WTC11 (cell line): Measurements from ENCODE around the gene CST2. TPM values are rescaled to one million over a fixed set of nuclear protein-coding genes. Genes with fewer than 3 reads are reported as not detected.

Experiments used
- ATAC-seq: fragments of 200-7000 bp; cut with Tn5 transposase; 2 replicates; pipeline ENCODE4 v1.10.0; 2021; ENCODE audit warnings: mild to moderate bottlenecking, moderate library complexity
- CTCF ChIA-PET: fragments of 300-600 bp; sonication (Branson Sonifier 250); formaldehyde crosslinking; loops from one replicate; lab custom pipeline; 2021; ENCODE audit warnings: antibody characterized with exemption; lab: Charles Lee
- POLR2A ChIA-PET: fragments of 350-600 bp; sonication (Branson Sonifier 250); formaldehyde crosslinking; loops from one replicate; lab custom pipeline; 2021; ENCODE audit warnings: antibody characterized with exemption; lab: Charles Lee
- DNase-seq: peaks from one replicate; pipeline ENCODE4 v3.0.0; 2021; ENCODE audit warnings: low spot score
- H3K27ac Mint-ChIP-seq: 2 replicates; pipeline ENCODE4 v1.8.0; 2021; ENCODE audit warnings: mixed read lengths
- H3K27me3 Mint-ChIP-seq: 2 replicates; pipeline ENCODE4 v1.8.0; 2021; ENCODE audit warnings: low read depth, mild to moderate bottlenecking, moderate library complexity, mixed read lengths
- H3K36me3 Mint-ChIP-seq: 2 replicates; pipeline ENCODE4 v1.8.0; 2021; ENCODE audit warnings: mixed read lengths
- H3K4me1 Mint-ChIP-seq: 2 replicates; pipeline ENCODE4 v1.8.0; 2022; ENCODE audit warnings: mixed read lengths
- H3K4me3 Mint-ChIP-seq: 2 replicates; pipeline ENCODE4 v1.8.0; 2021; ENCODE audit warnings: mild to moderate bottlenecking, moderate library complexity, mixed read lengths
- H3K9me3 Mint-ChIP-seq: 2 replicates; pipeline ENCODE4 v1.8.0; 2021; ENCODE audit warnings: mixed read lengths
- CBFB ChIP-seq: sonication (generic); formaldehyde crosslinking; IDR thresholded peaks from 2 replicates; pipeline ENCODE4 v1.8.1; 2022; ENCODE audit warnings: mild to moderate bottlenecking, low read depth, missing genetic modification reagents
- ETV6 ChIP-seq: sonication (generic); formaldehyde crosslinking; IDR thresholded peaks from 2 replicates; pipeline ENCODE4 v1.8.1; 2022; ENCODE audit warnings: mild to moderate bottlenecking, missing genetic modification reagents
- HMGA2 ChIP-seq: fragments of 250-450 bp; sonication (Bioruptor Pico); IDR thresholded peaks from 2 replicates; pipeline ENCODE4 v1.4.0; 2021; ENCODE audit warnings: mild to moderate bottlenecking, moderate library complexity
- JAZF1 ChIP-seq: fragments of 250-450 bp; sonication (Bioruptor Pico); IDR thresholded peaks from 2 replicates; pipeline ENCODE4 v1.9.0; 2021; ENCODE audit warnings: moderate library complexity, mild to moderate bottlenecking, inconsistent platforms
- MXD4 ChIP-seq: fragments of 250-450 bp; sonication (Bioruptor Pico); IDR thresholded peaks from 2 replicates; pipeline ENCODE4 v1.8.0; 2021; ENCODE audit warnings: mild to moderate bottlenecking, moderate library complexity, borderline replicate concordance
- MYBL2 ChIP-seq: sonication (generic); formaldehyde crosslinking; IDR thresholded peaks from 2 replicates; pipeline ENCODE4 v1.8.1; 2023; ENCODE audit warnings: mild to moderate bottlenecking, moderate library complexity, missing genetic modification reagents
- PRRX2 ChIP-seq: fragments of 250-450 bp; sonication (Bioruptor Pico); IDR thresholded peaks from 2 replicates; pipeline ENCODE4 v1.8.0; 2021; ENCODE audit warnings: mild to moderate bottlenecking
- RELA ChIP-seq: sonication (generic); formaldehyde crosslinking; IDR thresholded peaks from 2 replicates; pipeline ENCODE4 v1.8.1; 2022; ENCODE audit warnings: missing genetic modification reagents, mild to moderate bottlenecking, borderline replicate concordance
- RORB ChIP-seq: fragments of 250-450 bp; sonication (Bioruptor Pico); IDR thresholded peaks from 2 replicates; pipeline ENCODE4 v1.9.0; 2021; ENCODE audit warnings: mild to moderate bottlenecking
- STAT6 ChIP-seq: sonication (generic); formaldehyde crosslinking; conservative IDR thresholded peaks from 2 replicates; pipeline ENCODE4 v1.8.1; 2023; ENCODE audit warnings: mild to moderate bottlenecking, low read depth, missing genetic modification reagents, moderate library complexity
- TP53 ChIP-seq: sonication (generic); formaldehyde crosslinking; IDR thresholded peaks from 2 replicates; pipeline ENCODE4 v1.8.1; 2023; ENCODE audit warnings: mild to moderate bottlenecking, missing genetic modification reagents
- ZNF532 ChIP-seq: fragments of 250-450 bp; sonication (Bioruptor Pico); IDR thresholded peaks from 2 replicates; pipeline ENCODE4 v1.9.0; 2021; ENCODE audit warnings: mild to moderate bottlenecking, borderline replicate concordance
- ZNF671 ChIP-seq: fragments of 250-450 bp; sonication (Bioruptor Pico); IDR thresholded peaks from 2 replicates; pipeline ENCODE4 v1.8.0; 2021; ENCODE audit warnings: mild to moderate bottlenecking
- total RNA-seq: library from RNA; stranded (reverse); gene quantifications from 3 replicates; pipeline ENCODE4 v1.2.3, GENCODE V29; 2021
- TF ChIP-seq, protein P1 (sequence below): sonication (generic); formaldehyde crosslinking; IDR thresholded peaks from 2 replicates; pipeline ENCODE4 v1.8.0; 2023; ENCODE audit warnings: missing genetic modification reagents
- TF ChIP-seq, protein P2 (sequence below): fragments of 250-450 bp; sonication (Bioruptor Pico); IDR thresholded peaks from 2 replicates; pipeline ENCODE4 v1.9.0; 2021; ENCODE audit warnings: mild to moderate bottlenecking
- TF ChIP-seq, protein P3 (sequence below): fragments of 250-450 bp; sonication (Bioruptor Pico); IDR thresholded peaks from 2 replicates; pipeline ENCODE4 v1.8.0; 2021; ENCODE audit warnings: mild to moderate bottlenecking
- TF ChIP-seq, protein P4 (sequence below): fragments of 200-600 bp; IDR thresholded peaks from 2 replicates; pipeline ENCODE4 v1.8.0; 2022; ENCODE audit warnings: antibody characterized with exemption

CST2 gene
- total RNA-seq, 1 experiment from 2014 or later, result not detected

DNA sequence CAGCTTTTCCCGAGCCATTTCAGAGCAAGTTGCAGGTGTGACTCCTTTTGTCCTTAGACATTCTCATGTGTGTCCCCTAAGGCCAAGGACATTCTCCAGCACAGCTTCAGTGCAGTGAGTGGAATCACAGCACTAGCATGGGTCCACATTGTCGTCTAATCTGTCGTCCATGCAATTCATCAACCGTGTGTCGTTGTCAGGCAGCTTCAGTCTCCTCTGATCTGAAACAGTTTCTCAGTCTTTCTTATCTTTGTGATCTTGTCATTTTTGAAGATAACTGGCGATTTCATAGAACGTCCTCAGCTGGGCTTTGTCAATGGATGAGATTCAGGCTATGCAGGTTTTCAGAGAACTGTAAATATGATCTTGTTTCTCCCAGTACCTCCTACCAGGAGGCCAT is 31.7 kb downstream of the CST2 start:
- ChIA-PET CTCF (no interaction called here), POLR2A (no interaction called here)
- DNase-seq (no peak), ATAC-seq (no peak)
- Mint-ChIP-seq H3K4me3 (no peak overlapping the region), H3K4me1 (peaks cover 4% of the 10 kb centered on the region), H3K9me3 (0 out of 2 replicates have a peak, but pooled peaks cover under 1% of the 10 kb centered on the region), H3K27ac (no peak overlapping the region), H3K27me3 (peaks cover 5% of the 10 kb centered on the region), H3K36me3 (no peaks in the 10 kb centered on the region)
- TF ChIP-seq, protein P1, sequence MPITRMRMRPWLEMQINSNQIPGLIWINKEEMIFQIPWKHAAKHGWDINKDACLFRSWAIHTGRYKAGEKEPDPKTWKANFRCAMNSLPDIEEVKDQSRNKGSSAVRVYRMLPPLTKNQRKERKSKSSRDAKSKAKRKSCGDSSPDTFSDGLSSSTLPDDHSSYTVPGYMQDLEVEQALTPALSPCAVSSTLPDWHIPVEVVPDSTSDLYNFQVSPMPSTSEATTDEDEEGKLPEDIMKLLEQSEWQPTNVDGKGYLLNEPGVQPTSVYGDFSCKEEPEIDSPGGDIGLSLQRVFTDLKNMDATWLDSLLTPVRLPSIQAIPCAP (CRISPR knock-in tag), result no peak
- TF ChIP-seq ZNF671 (CRISPR knock-in tag) (no peak), MYBL2 (no peak)

DNA sequence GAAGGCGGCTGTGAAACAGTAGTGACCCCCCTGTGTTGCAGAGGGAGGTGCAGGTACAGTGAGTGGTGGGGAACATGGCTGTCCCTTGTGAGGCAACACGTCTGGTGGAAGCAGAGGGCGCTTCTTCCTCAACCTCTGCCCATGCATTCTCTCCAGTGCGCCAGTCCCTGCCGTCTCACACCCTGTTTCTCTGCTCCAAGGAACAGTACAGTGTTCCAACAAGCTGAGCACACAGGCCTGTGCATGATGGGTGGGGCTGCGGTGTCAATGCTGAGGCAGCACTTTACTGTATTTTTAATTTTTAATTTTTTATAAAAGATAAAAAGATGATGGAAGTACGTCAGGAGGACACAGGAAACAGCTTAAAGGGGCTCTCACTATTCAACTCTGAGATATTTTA is 32.5 kb downstream of the CST2 start:
- ATAC-seq, result no peak
- 0 out of 2 replicates have a peak, but pooled peaks cover 5% of the 10 kb centered on the region for H3K9me3 Mint-ChIP-seq
- no peak overlapping the region for H3K27ac Mint-ChIP-seq
- no peak overlapping the region for H3K4me3 Mint-ChIP-seq
- no peaks in the 10 kb centered on the region for H3K36me3 Mint-ChIP-seq
- H3K4me1 Mint-ChIP-seq, result peaks cover 3% of the 10 kb centered on the region
- H3K27me3 Mint-ChIP-seq, result peaks cover 8% of the 10 kb centered on the region
- TF ChIP-seq, protein P2, sequence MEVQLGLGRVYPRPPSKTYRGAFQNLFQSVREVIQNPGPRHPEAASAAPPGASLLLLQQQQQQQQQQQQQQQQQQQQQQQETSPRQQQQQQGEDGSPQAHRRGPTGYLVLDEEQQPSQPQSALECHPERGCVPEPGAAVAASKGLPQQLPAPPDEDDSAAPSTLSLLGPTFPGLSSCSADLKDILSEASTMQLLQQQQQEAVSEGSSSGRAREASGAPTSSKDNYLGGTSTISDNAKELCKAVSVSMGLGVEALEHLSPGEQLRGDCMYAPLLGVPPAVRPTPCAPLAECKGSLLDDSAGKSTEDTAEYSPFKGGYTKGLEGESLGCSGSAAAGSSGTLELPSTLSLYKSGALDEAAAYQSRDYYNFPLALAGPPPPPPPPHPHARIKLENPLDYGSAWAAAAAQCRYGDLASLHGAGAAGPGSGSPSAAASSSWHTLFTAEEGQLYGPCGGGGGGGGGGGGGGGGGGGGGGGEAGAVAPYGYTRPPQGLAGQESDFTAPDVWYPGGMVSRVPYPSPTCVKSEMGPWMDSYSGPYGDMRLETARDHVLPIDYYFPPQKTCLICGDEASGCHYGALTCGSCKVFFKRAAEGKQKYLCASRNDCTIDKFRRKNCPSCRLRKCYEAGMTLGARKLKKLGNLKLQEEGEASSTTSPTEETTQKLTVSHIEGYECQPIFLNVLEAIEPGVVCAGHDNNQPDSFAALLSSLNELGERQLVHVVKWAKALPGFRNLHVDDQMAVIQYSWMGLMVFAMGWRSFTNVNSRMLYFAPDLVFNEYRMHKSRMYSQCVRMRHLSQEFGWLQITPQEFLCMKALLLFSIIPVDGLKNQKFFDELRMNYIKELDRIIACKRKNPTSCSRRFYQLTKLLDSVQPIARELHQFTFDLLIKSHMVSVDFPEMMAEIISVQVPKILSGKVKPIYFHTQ (CRISPR knock-in tag), result no peak
- no peak for TF ChIP-seq MXD4 (CRISPR knock-in tag)
- TF ChIP-seq ZNF671 (CRISPR knock-in tag), result no peak
- TF ChIP-seq ETV6, result no peak
- TF ChIP-seq, protein P3, sequence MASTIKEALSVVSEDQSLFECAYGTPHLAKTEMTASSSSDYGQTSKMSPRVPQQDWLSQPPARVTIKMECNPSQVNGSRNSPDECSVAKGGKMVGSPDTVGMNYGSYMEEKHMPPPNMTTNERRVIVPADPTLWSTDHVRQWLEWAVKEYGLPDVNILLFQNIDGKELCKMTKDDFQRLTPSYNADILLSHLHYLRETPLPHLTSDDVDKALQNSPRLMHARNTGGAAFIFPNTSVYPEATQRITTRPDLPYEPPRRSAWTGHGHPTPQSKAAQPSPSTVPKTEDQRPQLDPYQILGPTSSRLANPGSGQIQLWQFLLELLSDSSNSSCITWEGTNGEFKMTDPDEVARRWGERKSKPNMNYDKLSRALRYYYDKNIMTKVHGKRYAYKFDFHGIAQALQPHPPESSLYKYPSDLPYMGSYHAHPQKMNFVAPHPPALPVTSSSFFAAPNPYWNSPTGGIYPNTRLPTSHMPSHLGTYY (CRISPR knock-in tag), result no peak
- TF ChIP-seq ZNF532 (CRISPR knock-in tag), result no peak
- TF ChIP-seq PRRX2 (CRISPR knock-in tag), result no peak
- no peak for TF ChIP-seq HMGA2 (CRISPR knock-in tag)
- TF ChIP-seq TP53 (CRISPR knock-in tag), result no peak
- TF ChIP-seq, all 79 proteins: peak for 0
- ChIA-PET POLR2A (no interaction called here), CTCF (no interaction called here)
- DNase-seq, result no peak

DNA sequence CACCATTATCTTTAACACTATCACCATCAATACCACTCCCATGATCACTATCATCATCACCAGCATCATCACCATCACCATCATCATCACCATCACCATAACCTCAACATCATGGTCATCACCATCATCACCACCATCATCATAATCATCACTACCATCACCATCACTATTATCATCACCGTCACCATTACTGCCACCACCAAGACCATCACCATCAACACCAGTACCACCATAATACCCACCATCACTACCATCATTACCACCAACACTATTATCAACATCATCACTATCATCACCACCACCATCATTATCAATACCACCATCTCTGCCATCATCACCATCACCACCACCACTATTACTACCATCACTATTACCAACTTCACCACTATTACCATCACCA is 43.1 kb downstream of the CST2 start:
- ChIA-PET CTCF (no interaction called here), POLR2A (no interaction called here)

More for the DNA sequence above, 43.1 kb downstream of the CST2 start:
- Mint-ChIP-seq H3K27ac (no peak overlapping the region), H3K9me3 (peaks cover 5% of the 10 kb centered on the region), H3K4me1 (no peaks in the 10 kb centered on the region), H3K4me3 (no peak overlapping the region), H3K27me3 (peaks cover 5% of the 10 kb centered on the region), H3K36me3 (no peaks in the 10 kb centered on the region)
- ATAC-seq, result no peak
- DNase-seq, result no peak
- no peak for TF ChIP-seq STAT6 (CRISPR knock-in tag)
- TF ChIP-seq RELA, result no peak
- no peak for TF ChIP-seq RORB (CRISPR knock-in tag)
- TF ChIP-seq JAZF1 (CRISPR knock-in tag), result no peak
- TF ChIP-seq CBFB, result no peak
- TF ChIP-seq MXD4 (CRISPR knock-in tag), result no peak
- TF ChIP-seq, protein P4, sequence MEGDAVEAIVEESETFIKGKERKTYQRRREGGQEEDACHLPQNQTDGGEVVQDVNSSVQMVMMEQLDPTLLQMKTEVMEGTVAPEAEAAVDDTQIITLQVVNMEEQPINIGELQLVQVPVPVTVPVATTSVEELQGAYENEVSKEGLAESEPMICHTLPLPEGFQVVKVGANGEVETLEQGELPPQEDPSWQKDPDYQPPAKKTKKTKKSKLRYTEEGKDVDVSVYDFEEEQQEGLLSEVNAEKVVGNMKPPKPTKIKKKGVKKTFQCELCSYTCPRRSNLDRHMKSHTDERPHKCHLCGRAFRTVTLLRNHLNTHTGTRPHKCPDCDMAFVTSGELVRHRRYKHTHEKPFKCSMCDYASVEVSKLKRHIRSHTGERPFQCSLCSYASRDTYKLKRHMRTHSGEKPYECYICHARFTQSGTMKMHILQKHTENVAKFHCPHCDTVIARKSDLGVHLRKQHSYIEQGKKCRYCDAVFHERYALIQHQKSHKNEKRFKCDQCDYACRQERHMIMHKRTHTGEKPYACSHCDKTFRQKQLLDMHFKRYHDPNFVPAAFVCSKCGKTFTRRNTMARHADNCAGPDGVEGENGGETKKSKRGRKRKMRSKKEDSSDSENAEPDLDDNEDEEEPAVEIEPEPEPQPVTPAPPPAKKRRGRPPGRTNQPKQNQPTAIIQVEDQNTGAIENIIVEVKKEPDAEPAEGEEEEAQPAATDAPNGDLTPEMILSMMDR, result no peak
